ENCODE measurements around the gene ARF6.

ARF6 gene

GRCh38 chr14:49897965-49898364, 5.1 kb downstream of the ARF6 start:
- TF ChIP-seq ISL1 (CRISPR knock-in tag; IDR thresholded peaks at IDR 0.05) (no peak), ZC3H10 (CRISPR knock-in tag; IDR thresholded peaks at IDR 0.05) (no peak), ARNTL (CRISPR knock-in tag; IDR thresholded peaks at IDR 0.05; ENCODE audit: borderline replicate concordance, low read depth) (no peak), OSR1 (CRISPR knock-in tag; IDR thresholded peaks at IDR 0.05) (no peak), ZNF70 (CRISPR knock-in tag; IDR thresholded peaks at IDR 0.05) (no peak), TOX (CRISPR knock-in tag; IDR thresholded peaks at IDR 0.05; ENCODE audit: borderline replicate concordance) (no peak), CSRNP3 (CRISPR knock-in tag; IDR thresholded peaks at IDR 0.05) (no peak), TCF4 (CRISPR knock-in tag; IDR thresholded peaks at IDR 0.05; ENCODE audit: borderline replicate concordance) (no peak), ZNF8 (CRISPR knock-in tag; IDR thresholded peaks at IDR 0.05) (no peak), CREB5 (CRISPR knock-in tag; IDR thresholded peaks at IDR 0.05; ENCODE audit: low read depth) (no peak), ZNF565 (CRISPR knock-in tag; conservative IDR thresholded peaks at IDR 0.05; ENCODE audit: low read depth) (no peak), BACH2 (CRISPR knock-in tag; IDR thresholded peaks at IDR 0.05; ENCODE audit: borderline replicate concordance) (no peak), PATZ1 (CRISPR knock-in tag; IDR thresholded peaks at IDR 0.05; ENCODE audit: borderline replicate concordance) (no peak), SNAI2 (CRISPR knock-in tag; IDR thresholded peaks at IDR 0.05) (no peak), ESRRG (CRISPR knock-in tag; IDR thresholded peaks at IDR 0.05) (no peak), PPARA (CRISPR knock-in tag; IDR thresholded peaks at IDR 0.05; ENCODE audit: borderline replicate concordance) (no peak), GLIS3 (CRISPR knock-in tag; IDR thresholded peaks at IDR 0.05) (no peak), TSHZ2 (CRISPR knock-in tag; IDR thresholded peaks at IDR 0.05) (no peak)
- no peak for ATAC-seq

GRCh38 chr14:49898485-49898884, 5.6 kb downstream of the ARF6 start:
- ATAC-seq, result no peak
- TF ChIP-seq ZNF70 (CRISPR knock-in tag; IDR thresholded peaks at IDR 0.05) (no peak), ESRRG (CRISPR knock-in tag; IDR thresholded peaks at IDR 0.05) (no peak), ZNF565 (CRISPR knock-in tag; conservative IDR thresholded peaks at IDR 0.05; ENCODE audit: low read depth) (no peak), ZFP3 (CRISPR knock-in tag; IDR thresholded peaks at IDR 0.05) (no peak), PPARA (CRISPR knock-in tag; IDR thresholded peaks at IDR 0.05; ENCODE audit: borderline replicate concordance) (no peak), ZFP30 (CRISPR knock-in tag; IDR thresholded peaks at IDR 0.05) (no peak), GLIS3 (CRISPR knock-in tag; IDR thresholded peaks at IDR 0.05) (no peak), PATZ1 (CRISPR knock-in tag; IDR thresholded peaks at IDR 0.05; ENCODE audit: borderline replicate concordance) (no peak), TCF4 (CRISPR knock-in tag; IDR thresholded peaks at IDR 0.05; ENCODE audit: borderline replicate concordance) (no peak), ZNF8 (CRISPR knock-in tag; IDR thresholded peaks at IDR 0.05) (no peak), CREB5 (CRISPR knock-in tag; IDR thresholded peaks at IDR 0.05; ENCODE audit: low read depth) (no peak), ISL1 (CRISPR knock-in tag; IDR thresholded peaks at IDR 0.05) (no peak), TSHZ2 (CRISPR knock-in tag; IDR thresholded peaks at IDR 0.05) (no peak), ZC3H10 (CRISPR knock-in tag; IDR thresholded peaks at IDR 0.05) (no peak), POU6F1 (CRISPR knock-in tag; IDR thresholded peaks at IDR 0.05; ENCODE audit: borderline replicate concordance, low read depth) (no peak), RARB (CRISPR knock-in tag; IDR thresholded peaks at IDR 0.05) (no peak), CSDC2 (CRISPR knock-in tag; IDR thresholded peaks at IDR 0.05) (no peak)
